ENCODE measurements around the gene SPAG9.

SPAG9 gene

GRCh38 chr17:50924800-50925199 lies 195.9 kb downstream of the SPAG9 start:
- no peak overlapping the region for H4K8ac ChIP-seq (ENCODE audit: low read length)
- H2AK5ac ChIP-seq (ENCODE audit: low read length, severe bottlenecking) = no peak overlapping the region
- no peaks in the 10 kb centered on the region for H3K79me1 ChIP-seq (replicated peaks; ENCODE audit: low read length, poor library complexity, severe bottlenecking)
- no peak overlapping the region for H3K23ac ChIP-seq (ENCODE audit: low read length in 2 of 2)
- H3K4ac ChIP-seq (ENCODE audit: low read depth in 1 of 2, low read length in 2 of 2) = no peak overlapping the region
- no peak overlapping the region for H4K91ac ChIP-seq (ENCODE audit: low read length)
- no peak overlapping the region for H2AFZ ChIP-seq (ENCODE audit: low read depth, low read length)
- peaks cover 0 to 6% of the 10 kb centered on the region in 2 experiments for H3K27me3 ChIP-seq (ENCODE audit: control insufficient read depth in 1 of 2, insufficient read depth in 1 of 2, low read length in 2 of 2)
- peaks cover 16% of the 10 kb centered on the region for H3K4me1 ChIP-seq (ENCODE audit: control insufficient read depth, insufficient read depth, low read depth, low read length)
- no peak overlapping the region for H2BK5ac ChIP-seq (ENCODE audit: low read depth, low read length, poor library complexity, severe bottlenecking)
- H3K36me3 ChIP-seq (ENCODE audit: control insufficient read depth in 1 of 2, insufficient read depth in 2 of 2, low read depth in 1 of 2, low read length in 2 of 2) = no peaks in the 10 kb centered on the region
- H3K27ac ChIP-seq (ENCODE audit: low read length, poor library complexity, severe bottlenecking) = no peak overlapping the region
- 93% methylated on average over 3 of the region's 3 CpGs for WGBS
- H3K18ac ChIP-seq (ENCODE audit: low read depth in 1 of 2, low read length in 2 of 2) = no peak overlapping the region
- H3K4me3 ChIP-seq (ENCODE audit: insufficient read depth in 1 of 2, low read depth in 1 of 2, low read length in 2 of 2) = no peak overlapping the region
- no peak overlapping the region for H2BK120ac ChIP-seq (ENCODE audit: low read depth, low read length)
- no peak overlapping the region for H3K14ac ChIP-seq (ENCODE audit: low read length in 2 of 2)
- no peaks in the 10 kb centered on the region for H3K9me3 ChIP-seq (ENCODE audit: control insufficient read depth, low read length)
- H3K4me2 ChIP-seq (ENCODE audit: low read length, poor library complexity, severe bottlenecking) = no peak overlapping the region
- no peak for DNase-seq
- H2BK12ac ChIP-seq (ENCODE audit: low read length in 2 of 2) = no peak overlapping the region
- no peak overlapping the region for H2BK15ac ChIP-seq (ENCODE audit: low read depth, poor library complexity, severe bottlenecking)
- no peak overlapping the region for H3K9ac ChIP-seq (ENCODE audit: low read length)

GRCh38 chr17:50924300-50924699 lies 196.4 kb downstream of the SPAG9 start:
- Histone ChIP-seq H2BK15ac (ENCODE audit: low read depth, poor library complexity, severe bottlenecking) (no peak overlapping the region), H3K9ac (ENCODE audit: low read length) (no peak overlapping the region), H4K91ac (ENCODE audit: low read length) (no peak overlapping the region), H2BK12ac (ENCODE audit: low read length in 2 of 2) (no peak overlapping the region), H3K36me3 (ENCODE audit: control insufficient read depth in 1 of 2, insufficient read depth in 2 of 2, low read depth in 1 of 2, low read length in 2 of 2) (no peaks in the 10 kb centered on the region), H2BK5ac (ENCODE audit: low read depth, low read length, poor library complexity, severe bottlenecking) (no peak overlapping the region), H3K4me1 (ENCODE audit: control insufficient read depth, insufficient read depth, low read depth, low read length) (peaks cover 21% of the 10 kb centered on the region), H3K27ac (ENCODE audit: low read length, poor library complexity, severe bottlenecking) (no peak overlapping the region), H2AFZ (ENCODE audit: low read depth, low read length) (no peak overlapping the region), H3K4me2 (ENCODE audit: low read length, poor library complexity, severe bottlenecking) (no peak overlapping the region), H3K4ac (ENCODE audit: low read depth in 1 of 2, low read length in 2 of 2) (no peak overlapping the region), H3K79me1 (replicated peaks; ENCODE audit: low read length, poor library complexity, severe bottlenecking) (no peaks in the 10 kb centered on the region), H4K8ac (ENCODE audit: low read length) (no peak overlapping the region), H3K9me3 (ENCODE audit: control insufficient read depth, low read length) (no peaks in the 10 kb centered on the region), H3K18ac (ENCODE audit: low read depth in 1 of 2, low read length in 2 of 2) (no peak overlapping the region), H3K27me3 (ENCODE audit: control insufficient read depth in 1 of 2, insufficient read depth in 1 of 2, low read length in 2 of 2) (peaks cover 0 to 6% of the 10 kb centered on the region in 2 experiments), H2AK5ac (ENCODE audit: low read length, severe bottlenecking) (no peak overlapping the region), H3K4me3 (ENCODE audit: insufficient read depth in 1 of 2, low read depth in 1 of 2, low read length in 2 of 2) (no peak overlapping the region), H2BK120ac (ENCODE audit: low read depth, low read length) (no peak overlapping the region), H3K23ac (ENCODE audit: low read length in 2 of 2) (no peak overlapping the region), H3K14ac (ENCODE audit: low read length in 2 of 2) (no peak overlapping the region)
- 96% methylated on average over 4 of the region's 4 CpGs for WGBS
- DNase-seq = no peak

- no peak for DNase-seq
- no peak overlapping the region for H3K9ac ChIP-seq (ENCODE audit: low read length)
- no peaks in the 10 kb centered on the region for H3K36me3 ChIP-seq (ENCODE audit: control insufficient read depth in 1 of 2, insufficient read depth in 2 of 2, low read depth in 1 of 2, low read length in 2 of 2)
- no peaks in the 10 kb centered on the region for H3K79me1 ChIP-seq (replicated peaks; ENCODE audit: low read length, poor library complexity, severe bottlenecking)
- no peaks in the 10 kb centered on the region for H3K9me3 ChIP-seq (ENCODE audit: control insufficient read depth, low read length)
- H4K8ac ChIP-seq (ENCODE audit: low read length) = no peak overlapping the region
- H3K14ac ChIP-seq (ENCODE audit: low read length in 2 of 2) = no peak overlapping the region
- no peak overlapping the region for H2AFZ ChIP-seq (ENCODE audit: low read depth, low read length)
- 75% methylated on average over 2 of the region's 2 CpGs for WGBS
- H3K27me3 ChIP-seq (ENCODE audit: control insufficient read depth in 1 of 2, insufficient read depth in 1 of 2, low read length in 2 of 2) = peaks cover 0 to 6% of the 10 kb centered on the region in 2 experiments
- no peak overlapping the region for H3K4me3 ChIP-seq (ENCODE audit: insufficient read depth in 1 of 2, low read depth in 1 of 2, low read length in 2 of 2)
- H3K4me2 ChIP-seq (ENCODE audit: low read length, poor library complexity, severe bottlenecking) = no peak overlapping the region
- H2BK12ac ChIP-seq (ENCODE audit: low read length in 2 of 2) = no peak overlapping the region
- H4K91ac ChIP-seq (ENCODE audit: low read length) = no peak overlapping the region
- H2AK5ac ChIP-seq (ENCODE audit: low read length, severe bottlenecking) = no peak overlapping the region
- no peak overlapping the region for H3K27ac ChIP-seq (ENCODE audit: low read length, poor library complexity, severe bottlenecking)
- H2BK120ac ChIP-seq (ENCODE audit: low read depth, low read length) = no peak overlapping the region
- no peak overlapping the region for H3K23ac ChIP-seq (ENCODE audit: low read length in 2 of 2)
- no peak overlapping the region for H3K18ac ChIP-seq (ENCODE audit: low read depth in 1 of 2, low read length in 2 of 2)
- peaks cover 27% of the 10 kb centered on the region for H3K4me1 ChIP-seq (ENCODE audit: control insufficient read depth, insufficient read depth, low read depth, low read length)
- no peak overlapping the region for H3K4ac ChIP-seq (ENCODE audit: low read depth in 1 of 2, low read length in 2 of 2)
- no peak overlapping the region for H2BK15ac ChIP-seq (ENCODE audit: low read depth, poor library complexity, severe bottlenecking)
- no peak overlapping the region for H2BK5ac ChIP-seq (ENCODE audit: low read depth, low read length, poor library complexity, severe bottlenecking)
These were observed 197.1 kb downstream of the SPAG9 start for GRCh38 chr17:50923611-50924010.

GRCh38 chr17:50922721-50923405 lies 197.8 kb downstream of the SPAG9 start:
- WGBS = 61% methylated on average over 6 of the region's 6 CpGs
- H3K23ac ChIP-seq (ENCODE audit: low read length in 2 of 2) = no peak overlapping the region
- H3K4me2 ChIP-seq (ENCODE audit: low read length, poor library complexity, severe bottlenecking) = no peak overlapping the region
- H2BK5ac ChIP-seq (ENCODE audit: low read depth, low read length, poor library complexity, severe bottlenecking) = no peak overlapping the region
- H2BK12ac ChIP-seq (ENCODE audit: low read length in 2 of 2) = peak overlapping the region in 1 of 2 experiments; percentile 17
- H2BK15ac ChIP-seq (ENCODE audit: low read depth, poor library complexity, severe bottlenecking) = no peak overlapping the region
- peaks cover 34% of the 10 kb centered on the region for H3K4me1 ChIP-seq (ENCODE audit: control insufficient read depth, insufficient read depth, low read depth, low read length)
- no peak overlapping the region for H3K4me3 ChIP-seq (ENCODE audit: insufficient read depth in 1 of 2, low read depth in 1 of 2, low read length in 2 of 2)
- H3K27me3 ChIP-seq (ENCODE audit: control insufficient read depth in 1 of 2, insufficient read depth in 1 of 2, low read length in 2 of 2) = peaks cover 0 to 6% of the 10 kb centered on the region in 2 experiments
- H3K9ac ChIP-seq (ENCODE audit: low read length) = no peak overlapping the region
- peak overlapping the region; percentile 54 for H2AFZ ChIP-seq (ENCODE audit: low read depth, low read length)
- H3K14ac ChIP-seq (ENCODE audit: low read length in 2 of 2) = no peak overlapping the region
- peak overlapping the region; percentile 66 for H2AK5ac ChIP-seq (ENCODE audit: low read length, severe bottlenecking)
- no peaks in the 10 kb centered on the region for H3K36me3 ChIP-seq (ENCODE audit: control insufficient read depth in 1 of 2, insufficient read depth in 2 of 2, low read depth in 1 of 2, low read length in 2 of 2)
- no peaks in the 10 kb centered on the region for H3K79me1 ChIP-seq (replicated peaks; ENCODE audit: low read length, poor library complexity, severe bottlenecking)
- H3K9me3 ChIP-seq (ENCODE audit: control insufficient read depth, low read length) = no peaks in the 10 kb centered on the region
- DNase-seq = no peak
- peak overlapping the region; percentile 42 for H4K8ac ChIP-seq (ENCODE audit: low read length)
- H4K91ac ChIP-seq (ENCODE audit: low read length) = no peak overlapping the region
- H3K18ac ChIP-seq (ENCODE audit: low read depth in 1 of 2, low read length in 2 of 2) = peak overlapping the region in 1 of 2 experiments; percentile 23
- H2BK120ac ChIP-seq (ENCODE audit: low read depth, low read length) = no peak overlapping the region
- H3K4ac ChIP-seq (ENCODE audit: low read depth in 1 of 2, low read length in 2 of 2) = no peak overlapping the region
- H3K27ac ChIP-seq (ENCODE audit: low read length, poor library complexity, severe bottlenecking) = no peak overlapping the region
